ENCODE results near the gene DYNC2LI1.
A peak's percentile ranks its signal among the peaks of the same experiment; 100 is the strongest.

The DYNC2LI1 gene

GRCh38 chr2:43763091-43763490 is 10.7 kb upstream of the DYNC2LI1 start:
- DNase-seq (ENCODE audit: low read depth), result no peak

- no peak for DNase-seq (ENCODE audit: low read depth)
Measured at GRCh38 chr2:43764086-43764705, 9.6 kb upstream of the DYNC2LI1 start.

- no peak for DNase-seq (ENCODE audit: low read depth)
Measured at GRCh38 chr2:43766006-43766405, 7.8 kb upstream of the DYNC2LI1 start.

- no peak for DNase-seq (ENCODE audit: low read depth)
Measured at GRCh38 chr2:43774617-43775016, 778 bp downstream of the DYNC2LI1 start.

GRCh38 chr2:43776324-43776723 is 2.5 kb downstream of the DYNC2LI1 start:
- DNase-seq (ENCODE audit: low read depth), result no peak

GRCh38 chr2:43777306-43777926 is 3.6 kb downstream of the DYNC2LI1 start:
- no peak for DNase-seq (ENCODE audit: low read depth)

- peak; percentile 20 for DNase-seq (ENCODE audit: low read depth)
Measured at GRCh38 chr2:43778233-43778632, 4.4 kb downstream of the DYNC2LI1 start.

GRCh38 chr2:43787895-43788294 is 14.1 kb downstream of the DYNC2LI1 start:
- DNase-seq (ENCODE audit: low read depth), result no peak

- no peak for DNase-seq (ENCODE audit: low read depth)
Measured at GRCh38 chr2:43788646-43789045, 14.8 kb downstream of the DYNC2LI1 start.

- DNase-seq (ENCODE audit: low read depth), result no peak
Measured at GRCh38 chr2:43790147-43790546, 16.3 kb downstream of the DYNC2LI1 start.

GRCh38 chr2:43791035-43791765 is 17.4 kb downstream of the DYNC2LI1 start:
- DNase-seq (ENCODE audit: low read depth), result no peak

GRCh38 chr2:43792653-43793052 is 18.8 kb downstream of the DYNC2LI1 start:
- DNase-seq (ENCODE audit: low read depth), result peak; percentile 54

- no peak for DNase-seq (ENCODE audit: low read depth)
Measured at GRCh38 chr2:43794956-43795355, 21.1 kb downstream of the DYNC2LI1 start.

GRCh38 chr2:43796206-43796605 is 22.4 kb downstream of the DYNC2LI1 start:
- DNase-seq (ENCODE audit: low read depth), result no peak

GRCh38 chr2:43798300-43798699 is 24.5 kb downstream of the DYNC2LI1 start:
- DNase-seq (ENCODE audit: low read depth), result peak; percentile 5

GRCh38 chr2:43800894-43801293 is 27.1 kb downstream of the DYNC2LI1 start:
- DNase-seq (ENCODE audit: low read depth), result no peak

GRCh38 chr2:43802135-43802534 is 28.3 kb downstream of the DYNC2LI1 start:
- DNase-seq (ENCODE audit: low read depth), result no peak

- DNase-seq (ENCODE audit: low read depth), result peak; percentile 14
Measured at GRCh38 chr2:43803113-43803512, 29.3 kb downstream of the DYNC2LI1 start.

- DNase-seq (ENCODE audit: low read depth), result no peak
Measured at GRCh38 chr2:43806719-43807031, 32.8 kb downstream of the DYNC2LI1 start.

- DNase-seq (ENCODE audit: low read depth), result no peak
Measured at GRCh38 chr2:43810452-43810851, 36.6 kb downstream of the DYNC2LI1 start.

- DNase-seq (ENCODE audit: low read depth), result no peak
Measured at GRCh38 chr2:43810888-43811287, 37.0 kb downstream of the DYNC2LI1 start.

- no peak for DNase-seq (ENCODE audit: low read depth)
Measured at GRCh38 chr2:43812006-43812405, 38.2 kb downstream of the DYNC2LI1 start.

- DNase-seq (ENCODE audit: low read depth), result no peak
Measured at GRCh38 chr2:43812947-43813346, 39.1 kb downstream of the DYNC2LI1 start.

GRCh38 chr2:43814711-43815110 is 40.9 kb downstream of the DYNC2LI1 start:
- no peak for DNase-seq (ENCODE audit: low read depth)

All from iris pigment epithelial cell (primary cell).